Fibroblast of villous mesenchyme (primary cell): ENCODE results near the gene DYNC1I1. TPM values are rescaled to one million over a fixed set of nuclear protein-coding genes. Genes with fewer than 3 reads are reported as not detected.
A peak's percentile ranks its signal among the peaks of the same experiment; 100 is the strongest.

Experiments used
- DNase-seq: peaks from one replicate; pipeline ENCODE4 v3.0.0-alpha.2; 2010; ENCODE audit warnings: low read depth
- H3K4me3 ChIP-seq: 2 replicates; pipeline ENCODE4 v1.5.1; 2011; ENCODE audit warnings: low read depth, mild to moderate bottlenecking, low read length
- total RNA-seq: library from RNA; depleted of rRNA; stranded (reverse); fragments of >200 nt; gene quantifications from 2 replicates; pipeline ENCODE4 v1.2.3, GENCODE V29; 2012
- TF ChIP-seq, protein P1 (sequence below): IDR thresholded peaks from 2 replicates; pipeline ENCODE4 v1.5.1; 2012; ENCODE audit warnings: low read depth, mild to moderate bottlenecking, low read length; ENCODE audit not compliant: insufficient read depth

The DYNC1I1 gene
- total RNA-seq, 1 donor = 0.43 TPM

DNA sequence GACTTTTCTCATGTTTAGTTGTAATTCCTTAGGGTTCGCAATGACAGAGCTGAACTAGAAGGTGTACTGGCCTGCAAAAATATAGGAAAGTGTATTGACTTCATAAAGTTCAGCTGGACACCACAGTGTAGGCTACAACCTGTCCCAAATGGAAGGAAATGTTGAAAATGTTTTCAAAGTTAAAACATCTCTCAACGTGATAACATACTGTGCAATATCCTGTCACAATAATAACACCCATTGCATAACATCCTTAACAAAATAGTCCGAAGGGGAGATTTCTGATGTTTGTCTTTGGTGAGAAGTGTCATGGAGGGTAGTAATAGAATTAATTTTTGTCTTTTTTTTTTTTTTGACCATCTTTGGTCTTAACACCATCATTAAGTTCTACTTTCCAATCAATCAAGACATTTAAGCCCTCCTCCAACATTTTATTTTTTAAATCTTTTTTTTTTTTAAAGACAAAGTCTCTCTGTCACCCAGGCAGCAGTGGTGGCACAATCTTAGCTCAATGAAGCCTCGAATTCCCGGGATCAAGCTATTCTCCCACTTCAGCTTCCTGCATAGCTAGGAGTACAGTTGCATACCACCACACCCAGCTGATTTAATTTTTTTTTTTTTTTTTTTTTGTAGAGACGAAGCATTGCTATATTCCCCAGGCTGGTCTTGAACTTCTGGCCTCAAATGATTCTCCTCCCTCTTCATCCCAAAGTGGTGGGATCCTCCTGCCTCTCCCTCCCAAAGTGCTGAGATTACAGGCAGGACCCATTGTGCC lies 45.7 kb downstream of the DYNC1I1 start:
- TF ChIP-seq, protein P1, sequence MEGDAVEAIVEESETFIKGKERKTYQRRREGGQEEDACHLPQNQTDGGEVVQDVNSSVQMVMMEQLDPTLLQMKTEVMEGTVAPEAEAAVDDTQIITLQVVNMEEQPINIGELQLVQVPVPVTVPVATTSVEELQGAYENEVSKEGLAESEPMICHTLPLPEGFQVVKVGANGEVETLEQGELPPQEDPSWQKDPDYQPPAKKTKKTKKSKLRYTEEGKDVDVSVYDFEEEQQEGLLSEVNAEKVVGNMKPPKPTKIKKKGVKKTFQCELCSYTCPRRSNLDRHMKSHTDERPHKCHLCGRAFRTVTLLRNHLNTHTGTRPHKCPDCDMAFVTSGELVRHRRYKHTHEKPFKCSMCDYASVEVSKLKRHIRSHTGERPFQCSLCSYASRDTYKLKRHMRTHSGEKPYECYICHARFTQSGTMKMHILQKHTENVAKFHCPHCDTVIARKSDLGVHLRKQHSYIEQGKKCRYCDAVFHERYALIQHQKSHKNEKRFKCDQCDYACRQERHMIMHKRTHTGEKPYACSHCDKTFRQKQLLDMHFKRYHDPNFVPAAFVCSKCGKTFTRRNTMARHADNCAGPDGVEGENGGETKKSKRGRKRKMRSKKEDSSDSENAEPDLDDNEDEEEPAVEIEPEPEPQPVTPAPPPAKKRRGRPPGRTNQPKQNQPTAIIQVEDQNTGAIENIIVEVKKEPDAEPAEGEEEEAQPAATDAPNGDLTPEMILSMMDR = no peak
- no peak overlapping the region for H3K4me3 ChIP-seq
- DNase-seq = no peak

DNA sequence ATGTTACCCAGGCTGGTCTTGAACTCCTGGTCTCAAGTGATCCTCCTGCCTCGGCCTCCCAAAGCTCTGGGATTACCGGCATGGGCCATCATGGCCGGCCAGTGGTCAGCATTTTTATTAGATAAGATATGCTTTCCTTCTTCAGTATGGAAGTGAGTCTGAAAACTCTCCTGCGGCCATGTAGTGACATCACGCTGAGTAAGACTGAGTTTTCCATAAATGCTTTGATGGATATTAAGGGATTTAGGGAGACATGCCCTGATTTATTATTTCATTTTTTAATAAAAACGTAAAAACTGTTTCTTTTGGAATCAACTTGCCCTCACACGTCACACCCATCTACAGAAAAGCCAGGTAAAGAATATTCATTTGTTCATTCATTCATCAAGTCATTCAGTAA lies 48.4 kb downstream of the DYNC1I1 start:
- DNase-seq = no peak
- H3K4me3 ChIP-seq = no peak overlapping the region
- TF ChIP-seq, protein P1 = no peak

DNA sequence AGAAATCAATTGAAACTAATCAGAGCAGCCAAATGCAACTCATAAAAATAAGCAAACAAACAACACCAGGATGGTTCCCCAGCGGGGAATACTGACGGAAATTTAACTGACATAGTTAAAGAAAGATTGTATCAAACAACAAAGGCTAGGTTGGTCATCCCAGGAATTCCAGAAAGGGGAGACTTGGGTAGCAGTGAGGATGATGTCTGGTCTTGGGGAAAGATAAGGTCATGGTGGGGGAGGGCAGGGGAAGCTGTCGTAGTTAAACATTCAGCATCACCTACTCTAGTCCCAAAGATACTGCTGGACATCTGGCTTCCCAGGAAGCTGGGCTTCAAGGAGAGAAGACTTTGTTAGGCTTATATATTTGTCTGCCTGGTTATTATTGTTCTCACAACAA lies 50.4 kb downstream of the DYNC1I1 start:
- TF ChIP-seq, protein P1 = no peak
- DNase-seq = no peak
- no peak overlapping the region for H3K4me3 ChIP-seq

DNA sequence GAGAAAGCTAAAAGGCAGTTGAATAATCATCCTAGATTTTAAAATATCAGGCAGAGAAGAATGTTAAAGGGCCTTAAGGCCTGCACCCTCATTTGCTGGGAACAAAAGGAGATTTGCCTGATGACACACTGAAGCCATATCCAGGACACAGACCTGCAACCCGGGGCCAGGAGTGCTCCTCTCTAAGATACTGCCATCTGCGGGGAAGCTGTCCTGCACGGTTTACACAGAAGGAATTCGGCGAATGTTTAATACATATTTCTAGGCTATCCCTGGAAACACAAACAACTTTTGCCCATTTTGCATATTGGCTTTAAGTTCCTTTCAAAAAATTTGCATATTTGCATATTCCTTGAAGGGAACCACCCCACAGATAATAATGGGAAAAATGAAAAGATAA lies 52.3 kb downstream of the DYNC1I1 start:
- DNase-seq = no peak
- H3K4me3 ChIP-seq = no peak overlapping the region
- TF ChIP-seq, protein P1 = no peak

DNA sequence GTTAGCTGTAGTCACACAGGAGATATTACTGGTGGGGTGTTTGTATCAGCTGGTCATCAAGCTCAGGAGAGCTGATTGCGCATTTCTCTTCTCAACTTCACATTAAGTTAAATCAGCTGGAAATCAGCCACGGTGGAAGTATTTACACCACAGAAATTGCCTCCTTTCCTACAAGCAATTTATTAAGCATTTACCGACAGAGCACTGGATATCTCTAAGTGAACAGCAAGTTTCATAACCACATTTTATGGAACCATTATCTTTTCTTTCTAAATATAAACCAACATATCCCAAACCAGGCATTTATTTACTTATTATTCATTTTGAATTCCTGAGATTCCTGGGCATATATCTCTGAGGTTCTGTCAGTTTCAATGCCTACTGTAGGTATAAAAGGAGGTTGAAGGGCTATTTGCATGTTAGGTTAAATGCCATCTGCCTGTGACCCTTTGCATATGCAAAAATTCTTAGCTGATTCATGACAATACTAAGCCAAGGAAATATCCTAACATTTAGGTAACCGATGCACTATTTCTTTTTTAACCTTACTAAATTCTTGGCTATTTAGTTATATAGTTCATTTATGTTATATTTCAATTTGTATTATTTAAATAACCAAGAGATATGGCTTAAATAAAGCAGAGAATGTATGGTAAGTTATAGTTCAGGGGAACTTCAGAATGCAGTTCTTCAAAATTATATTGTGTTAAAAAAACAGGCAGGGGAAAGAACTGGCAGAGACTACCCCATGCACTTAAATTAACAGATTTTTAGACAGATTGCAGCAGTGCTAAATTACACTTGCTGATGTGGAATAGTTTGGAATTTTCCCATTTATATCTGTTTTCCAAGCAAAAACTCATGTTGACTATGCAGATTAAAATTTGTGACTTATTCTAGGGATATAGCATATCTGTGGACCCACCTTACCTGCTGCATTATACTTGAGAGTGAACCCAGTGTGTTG lies 56.8 kb downstream of the DYNC1I1 start:
- TF ChIP-seq, protein P1 = no peak
- DNase-seq = no peak
- H3K4me3 ChIP-seq = no peak overlapping the region

DNA sequence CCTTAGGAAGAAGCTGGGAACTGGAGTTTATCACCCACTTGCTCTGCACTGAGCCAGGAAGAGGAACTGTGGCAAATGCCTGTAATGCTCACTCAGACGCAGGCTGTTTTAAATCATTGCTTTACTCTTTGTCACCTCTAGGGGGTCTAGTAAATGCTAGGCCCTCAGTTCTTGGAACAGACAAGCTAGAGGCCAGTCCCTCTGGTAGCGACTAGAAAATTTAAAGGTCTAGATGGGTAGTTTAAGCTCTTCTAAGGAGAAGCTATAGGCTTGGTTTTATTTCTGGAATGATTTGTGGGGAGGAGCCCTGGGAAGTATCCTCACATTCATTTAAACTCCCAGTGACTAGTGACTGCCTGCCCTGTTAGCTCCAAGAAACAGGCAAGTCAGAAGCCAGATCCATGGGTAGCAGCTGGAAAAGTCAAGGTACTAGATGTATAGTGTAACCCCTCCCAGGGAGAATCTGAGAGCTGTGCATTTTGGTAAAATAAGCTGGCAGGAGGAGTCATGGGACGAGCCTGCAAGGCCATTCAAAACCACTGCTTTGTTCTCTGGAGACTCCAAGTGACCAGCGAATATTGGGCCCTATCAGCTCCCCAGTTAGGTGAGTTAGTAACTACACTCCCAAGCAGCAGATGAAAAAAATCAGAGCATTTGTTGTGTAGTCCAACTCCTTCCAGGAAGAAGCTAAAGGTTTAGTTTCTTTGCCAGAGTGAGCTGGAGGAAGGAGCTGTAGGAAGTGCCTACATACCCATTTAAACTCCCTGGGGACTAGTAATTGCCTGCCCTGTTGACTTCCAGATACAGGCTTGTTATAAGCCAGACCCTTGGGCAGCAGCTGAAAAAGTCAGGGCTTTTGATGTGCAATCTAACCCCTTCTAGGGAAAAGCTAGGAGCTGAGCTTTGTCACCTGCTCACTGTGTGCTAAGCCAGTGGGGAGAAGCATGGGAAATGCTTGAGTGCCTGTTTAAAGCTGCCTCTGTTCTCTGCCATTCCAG lies 68.9 kb downstream of the DYNC1I1 start:
- TF ChIP-seq, protein P1 = peak; percentile 29
- no peak overlapping the region for H3K4me3 ChIP-seq
- no peak for DNase-seq
